Activated CD8-positive, alpha-beta memory T cell treated with anti-CD3 and anti-CD28 coated beads for 48 hours (primary cell): ENCODE data around the gene MYO3B.

Experiments
- DNase-seq, 3 experiments: peaks; one replicate each; pipeline ENCODE4 v3.0.0-alpha.2; 2020; ENCODE audit warnings: low read depth in 2 of 3, low spot score in 2 of 3

Gene MYO3B

DNA sequence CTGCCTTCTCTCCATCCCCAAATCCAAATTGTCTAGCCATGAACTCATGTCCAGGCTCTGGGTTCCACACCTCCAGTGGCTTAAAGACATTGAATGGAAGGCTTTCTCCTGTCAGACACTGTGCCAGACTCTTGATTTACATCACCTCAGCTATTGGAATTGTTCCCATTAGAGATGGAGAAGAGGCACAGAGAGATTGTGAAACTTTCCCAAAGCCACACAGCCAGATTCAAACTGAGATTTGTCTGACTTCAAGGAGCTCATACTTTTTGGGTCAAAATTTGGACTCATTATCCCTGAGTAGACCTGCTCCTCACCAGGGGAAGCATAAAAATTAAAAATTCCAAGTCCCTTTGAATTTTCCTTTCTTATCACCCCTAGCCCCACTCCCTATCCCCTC is 18.9 kb upstream of the MYO3B start:
- no peak for DNase-seq

DNA sequence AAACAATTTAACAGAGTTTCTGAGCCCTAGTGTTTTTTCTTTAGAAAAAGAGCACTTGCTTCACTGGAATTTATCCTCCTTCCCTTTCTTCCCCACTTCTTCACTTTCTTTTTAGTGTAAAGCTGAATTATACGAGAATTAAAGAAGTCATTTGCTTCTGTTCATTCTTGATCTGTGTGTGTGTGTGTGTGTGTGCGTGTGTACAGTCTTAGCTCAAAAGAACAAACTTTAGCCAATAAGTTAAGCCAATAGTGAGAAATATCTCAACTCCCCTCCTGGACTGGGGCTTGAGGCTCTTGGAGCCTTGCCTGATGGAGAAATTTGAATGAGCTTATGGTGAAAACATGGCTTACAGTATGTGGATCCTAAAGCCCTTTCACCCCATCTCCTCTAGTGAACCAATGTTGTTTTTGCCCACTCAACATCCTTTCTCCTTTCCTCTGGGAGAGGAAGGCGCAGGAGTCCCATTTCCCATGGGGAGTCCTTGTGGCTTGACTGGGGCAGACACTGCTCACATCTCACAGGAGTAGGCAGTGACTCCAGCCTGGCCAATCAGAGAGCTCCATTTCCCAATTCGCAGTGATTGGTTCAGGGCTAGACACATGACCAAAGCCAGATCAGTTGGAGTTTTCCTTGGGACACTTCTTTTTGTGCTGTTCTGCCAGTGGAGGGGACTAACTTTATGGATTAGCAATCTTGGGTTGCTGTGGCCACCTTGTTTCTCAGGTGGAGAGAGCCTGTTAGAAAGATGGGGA is 16.3 kb upstream of the MYO3B start:
- no peak for DNase-seq

DNA sequence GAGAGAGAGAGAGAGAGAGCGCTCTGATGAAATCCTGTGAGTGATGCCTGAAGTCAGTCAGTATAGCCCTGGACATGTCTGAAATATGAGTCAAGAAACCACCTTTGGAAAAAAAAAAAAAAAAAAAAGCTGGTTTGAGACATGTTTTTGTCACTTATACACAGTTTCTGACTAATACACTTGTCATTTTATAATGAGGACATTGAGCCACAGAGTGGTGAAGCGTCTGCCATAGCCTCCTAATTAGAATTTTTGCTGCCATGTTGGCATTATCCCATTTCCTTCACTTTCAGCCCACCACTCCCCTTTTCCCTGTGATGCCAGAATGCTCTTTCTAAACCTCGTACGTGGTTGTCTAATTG is 15.7 kb upstream of the MYO3B start:
- no peak for DNase-seq

DNA sequence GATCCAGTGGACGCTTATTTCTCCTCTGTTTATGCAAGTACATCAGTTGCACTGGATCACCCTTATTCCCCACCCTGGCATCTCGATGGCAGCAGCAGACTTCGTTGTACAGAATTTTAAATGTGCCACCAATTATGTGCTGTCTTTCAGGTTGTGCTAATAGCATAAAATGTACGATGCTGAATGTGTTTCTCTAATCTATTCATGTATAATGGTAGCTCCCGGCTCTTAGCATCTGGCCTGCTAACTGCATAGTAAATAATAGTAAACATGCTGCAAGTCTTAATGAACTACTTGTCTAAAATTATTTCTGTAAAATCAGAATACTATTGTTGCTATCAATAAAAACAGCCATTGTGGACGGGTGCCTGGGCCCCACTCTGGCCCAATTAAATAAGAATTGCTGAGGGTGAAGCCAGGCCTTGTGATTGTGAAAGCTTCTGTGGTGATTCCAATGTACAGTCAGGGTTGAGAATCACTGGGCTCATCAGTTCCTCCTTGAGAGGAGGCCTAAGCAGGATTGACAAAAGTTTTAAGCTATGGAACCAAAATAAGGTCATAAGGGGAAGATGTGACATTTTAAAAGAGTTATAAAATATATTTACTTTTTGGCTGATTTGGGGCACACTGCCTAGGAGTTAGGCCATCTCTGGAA is 14.4 kb upstream of the MYO3B start:
- DNase-seq, result no peak

DNA sequence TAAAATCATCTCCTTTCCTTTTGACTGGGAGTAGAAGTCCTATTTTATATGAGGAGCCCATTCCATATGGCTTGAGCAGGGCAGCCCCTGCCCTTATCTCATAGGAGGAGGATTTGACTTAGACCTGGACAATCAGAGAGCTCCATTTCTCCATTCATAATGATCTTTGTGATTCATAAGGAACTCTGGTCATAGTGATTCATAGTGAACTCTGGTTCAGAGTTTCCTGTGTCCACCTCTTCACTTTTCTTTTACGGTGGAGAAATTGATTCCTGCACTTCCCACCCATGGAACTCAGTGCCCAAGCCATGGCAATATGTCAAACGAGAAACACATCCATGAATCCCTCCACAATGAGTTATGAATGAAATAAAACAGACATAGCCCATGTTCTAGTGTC is 12.8 kb upstream of the MYO3B start:
- DNase-seq, result no peak

DNA sequence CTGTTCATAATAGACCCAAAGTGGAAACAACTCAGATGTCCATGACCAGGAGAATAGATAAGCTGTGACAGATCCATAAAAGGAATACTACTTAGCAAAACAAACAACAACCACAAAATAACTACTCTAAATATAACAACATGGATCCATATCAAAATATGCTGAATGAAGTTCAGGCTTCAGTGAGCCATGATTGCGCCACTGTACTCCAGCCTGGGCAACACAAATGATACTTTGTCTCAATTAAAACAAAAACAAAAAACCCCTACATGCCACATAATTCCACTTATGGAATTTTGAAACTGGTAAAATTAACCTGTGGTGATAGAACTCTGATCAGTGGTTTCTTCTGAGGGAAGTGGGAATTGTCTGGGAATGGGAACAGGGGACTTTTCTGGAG is 11.2 kb upstream of the MYO3B start:
- no peak for DNase-seq

DNA sequence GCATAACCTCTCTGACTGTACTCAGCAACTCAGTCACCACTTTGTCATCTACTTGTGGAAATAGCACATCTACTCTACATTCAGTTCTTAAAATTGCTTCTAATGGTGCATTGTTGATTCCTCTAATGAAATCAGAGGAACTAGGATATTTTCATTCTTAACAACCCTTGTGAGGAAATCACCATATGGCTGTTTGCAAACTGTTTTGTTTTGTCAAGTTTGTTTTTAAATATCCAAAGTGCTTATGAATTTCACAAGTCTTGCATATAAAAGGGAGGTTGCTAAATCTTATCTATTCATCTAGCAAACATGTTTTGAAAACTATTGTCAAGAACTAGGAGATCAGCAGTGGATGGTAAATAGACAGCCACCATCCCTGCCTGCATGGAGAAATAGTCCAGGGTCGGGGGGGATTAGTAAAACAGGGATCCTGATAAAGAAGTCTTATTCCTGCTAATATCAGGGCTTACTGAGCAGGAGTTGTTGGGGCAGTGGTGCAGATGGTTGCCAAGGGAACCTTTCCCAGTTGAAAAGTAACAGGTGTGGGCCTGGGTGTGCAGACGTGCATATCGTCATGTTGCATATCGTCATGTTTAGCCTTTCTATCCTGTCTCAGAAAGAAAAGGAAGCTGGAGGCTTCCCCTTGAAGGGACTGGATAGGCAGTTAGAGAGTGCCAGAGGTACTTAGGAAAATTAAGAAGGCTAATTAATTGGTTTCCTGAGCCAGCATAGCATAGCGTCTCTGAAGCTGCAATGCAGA is 7.5 kb upstream of the MYO3B start:
- DNase-seq, result no peak

DNA sequence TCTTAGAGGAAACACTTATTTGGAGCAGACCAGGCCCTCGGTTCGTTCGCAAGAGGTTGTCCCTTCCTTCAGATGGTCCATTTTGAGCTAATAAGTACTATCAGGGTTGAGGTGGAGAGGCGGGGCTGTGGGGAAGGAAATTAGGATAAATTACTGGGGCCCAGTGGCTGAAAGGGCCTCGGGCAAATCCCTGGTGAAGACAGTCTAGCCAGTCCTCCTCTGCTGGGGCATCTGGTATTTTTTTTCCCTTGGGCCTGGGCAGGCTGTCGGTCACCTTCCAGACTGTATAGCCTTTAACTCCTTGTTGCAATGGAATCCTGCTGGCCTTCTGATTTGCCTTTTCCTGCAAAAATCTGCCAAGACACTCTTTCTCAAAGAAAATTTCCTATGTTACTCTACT is 1.7 kb upstream of the MYO3B start:
- no peak for DNase-seq

DNA sequence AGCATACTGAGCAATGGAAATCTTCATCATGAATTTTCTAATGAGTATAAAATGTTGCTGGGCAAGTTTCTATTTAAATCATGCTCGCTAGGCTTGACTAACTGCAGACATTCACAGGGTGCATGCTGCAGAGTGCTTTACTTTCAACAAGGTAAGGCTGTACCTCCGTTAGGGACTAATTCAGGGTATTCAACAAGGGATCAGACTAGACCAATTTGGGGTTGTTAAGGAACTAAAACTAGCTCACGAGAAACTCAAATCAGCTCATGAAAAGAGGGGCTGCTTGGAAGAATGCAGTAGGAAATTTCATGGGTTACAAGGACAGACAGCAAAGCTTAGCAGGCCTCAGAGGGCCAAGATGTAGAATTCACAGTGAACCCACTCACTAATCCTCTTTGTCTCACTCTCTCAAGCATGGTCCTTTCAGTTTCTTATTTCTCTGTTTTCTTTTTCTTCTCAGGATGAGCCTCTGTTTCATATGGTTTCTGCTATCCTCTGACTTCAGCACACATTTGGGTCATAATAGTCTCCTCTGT is 2.2 kb downstream of the MYO3B start:
- no peak for DNase-seq

DNA sequence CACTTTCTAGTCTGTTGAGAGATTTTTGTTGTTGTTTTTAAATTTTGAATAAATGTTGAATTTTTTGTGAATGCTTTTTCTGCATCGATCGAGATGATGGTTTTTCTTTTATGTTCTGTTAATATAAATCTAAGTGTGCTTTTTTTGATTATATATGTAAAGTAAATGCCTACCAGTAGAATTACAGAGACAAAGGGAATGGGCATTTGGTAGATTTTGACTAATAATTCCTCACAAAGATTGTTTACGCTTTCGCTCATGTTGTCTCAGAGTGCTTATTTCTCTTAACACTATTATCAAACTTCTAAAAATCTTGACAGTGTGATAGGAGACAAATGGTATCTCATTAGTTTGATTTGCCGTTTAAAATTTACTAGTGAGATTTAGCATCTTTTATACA is 3.7 kb downstream of the MYO3B start:
- DNase-seq, result no peak

DNA sequence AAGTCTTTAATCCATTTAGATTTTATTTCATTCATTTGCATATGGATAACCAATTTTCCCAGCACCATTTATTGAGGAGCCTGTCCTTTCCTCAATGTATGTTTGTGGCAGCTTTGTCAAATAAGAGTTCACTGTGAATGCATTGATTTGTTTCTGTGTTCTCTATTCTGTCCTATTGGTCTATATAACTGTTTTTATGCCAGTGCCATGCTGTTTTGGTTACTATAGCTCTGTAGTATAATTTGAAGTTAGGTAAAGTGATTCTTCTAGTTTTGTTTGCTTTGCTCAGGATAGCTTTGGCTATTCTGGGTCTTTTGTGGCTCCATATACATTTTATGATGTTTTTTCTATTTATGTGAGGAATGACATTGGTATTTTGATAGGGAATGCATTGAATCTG is 7.4 kb downstream of the MYO3B start:
- DNase-seq, result no peak

DNA sequence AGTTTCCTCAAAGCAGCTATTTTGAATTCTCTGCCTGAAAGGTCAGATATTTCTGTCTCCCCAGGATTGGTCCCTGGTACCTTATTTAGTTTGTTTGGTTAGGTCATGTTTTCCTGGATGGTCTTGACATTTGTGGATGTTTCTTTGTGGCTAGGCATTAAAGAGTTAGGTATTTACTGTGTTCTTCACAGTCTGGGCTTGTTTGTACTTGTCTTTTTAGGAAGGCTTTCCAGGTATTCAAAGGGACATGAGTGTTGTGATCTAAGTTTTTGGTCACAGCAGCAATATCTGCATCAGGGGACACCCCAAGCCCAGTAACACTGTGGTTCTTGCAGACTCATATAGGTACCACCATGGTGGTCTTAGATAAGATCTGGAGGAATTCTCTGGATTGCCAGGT is 11.8 kb downstream of the MYO3B start:
- DNase-seq, result no peak

DNA sequence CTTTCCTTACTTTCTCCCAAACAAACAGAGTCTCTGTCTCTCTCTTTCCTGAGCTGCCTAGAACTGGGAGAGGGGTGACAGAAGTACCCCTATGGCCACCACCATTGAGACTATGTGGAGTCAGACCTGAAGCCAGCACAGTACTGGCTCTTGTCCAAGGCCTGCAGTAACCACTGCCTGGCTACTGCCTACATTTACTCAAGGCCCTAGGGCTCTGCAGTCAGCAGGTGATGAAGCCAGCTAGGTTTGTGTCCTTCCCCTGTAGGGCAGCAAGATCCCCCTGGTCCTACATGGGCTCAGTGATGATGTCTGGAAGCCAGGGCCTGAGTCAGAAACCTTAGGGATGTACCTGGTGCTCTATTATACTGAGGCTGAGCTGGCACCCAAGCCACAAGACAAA is 12.2 kb downstream of the MYO3B start:
- no peak for DNase-seq

DNA sequence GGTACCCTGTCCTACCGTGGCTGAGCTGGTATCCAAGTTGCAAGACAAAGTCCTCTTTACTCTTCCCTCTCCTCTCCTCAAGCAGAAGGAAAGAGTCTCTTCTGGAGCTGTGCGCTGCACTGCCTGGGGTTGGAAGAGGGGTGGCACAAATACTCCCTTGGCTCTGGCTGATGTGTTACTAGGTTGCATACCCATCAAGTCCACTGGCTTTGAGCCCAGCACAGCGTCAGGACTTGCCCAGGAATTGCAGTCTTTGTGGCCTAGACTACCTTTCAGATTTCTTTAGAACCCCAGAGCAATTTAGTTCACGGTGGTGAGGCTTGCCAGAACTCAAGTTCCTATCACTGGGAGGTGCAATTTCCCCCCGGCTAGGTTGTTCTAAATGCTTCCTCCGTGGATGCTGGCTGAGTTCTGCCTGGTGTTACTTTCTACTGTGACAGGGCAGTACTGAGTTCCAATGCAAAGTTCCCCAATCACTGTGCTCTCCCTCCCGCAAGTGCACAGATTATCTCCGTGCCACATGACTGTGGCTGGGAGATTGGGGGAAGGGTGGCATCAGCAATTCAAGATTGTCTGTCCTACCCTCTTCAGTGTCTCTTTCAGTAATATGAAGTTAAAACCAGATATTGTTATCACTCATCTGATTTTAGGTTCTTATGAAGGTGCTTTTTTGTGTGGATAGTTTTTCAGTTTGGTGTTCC is 13.4 kb downstream of the MYO3B start:
- no peak for DNase-seq

DNA sequence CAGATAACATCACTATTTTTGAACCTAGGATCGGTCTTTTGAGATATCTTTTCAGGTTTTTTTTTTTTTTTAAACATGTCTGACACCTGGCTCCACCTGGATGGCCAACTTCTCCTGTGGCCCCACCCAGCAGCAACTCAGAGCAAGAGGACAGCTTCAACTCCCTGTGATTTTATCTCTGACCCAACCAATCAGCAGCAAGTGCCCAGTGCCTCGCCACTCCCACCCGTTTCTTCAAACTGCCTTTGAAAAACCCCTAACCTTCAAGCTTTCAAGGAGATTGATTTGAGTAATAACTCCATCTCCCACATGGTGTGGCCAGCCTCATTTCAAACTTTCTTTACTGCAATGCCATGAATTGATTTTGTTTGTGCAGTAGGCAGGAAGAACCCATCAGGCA is 19.0 kb downstream of the MYO3B start:
- no peak for DNase-seq

DNA sequence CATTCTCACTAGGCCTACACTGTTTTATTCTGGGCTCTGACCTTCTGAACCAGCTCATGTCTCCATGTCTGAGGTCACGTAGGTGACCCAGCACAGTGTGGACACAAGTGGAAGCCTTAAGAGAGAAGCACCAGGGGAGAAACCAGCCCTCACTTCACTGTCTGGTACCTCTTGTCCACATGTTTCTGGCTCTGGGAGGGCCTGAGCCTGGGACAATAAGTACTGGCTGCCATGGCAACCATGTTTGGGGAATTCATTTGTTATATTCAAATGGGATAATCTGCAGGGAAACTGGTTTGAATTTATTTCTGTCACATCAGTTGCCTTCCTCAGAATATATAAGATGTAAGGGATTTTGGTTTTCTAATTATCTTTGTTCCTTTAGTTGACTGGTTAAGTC is 23.3 kb downstream of the MYO3B start:
- DNase-seq, result no peak

DNA sequence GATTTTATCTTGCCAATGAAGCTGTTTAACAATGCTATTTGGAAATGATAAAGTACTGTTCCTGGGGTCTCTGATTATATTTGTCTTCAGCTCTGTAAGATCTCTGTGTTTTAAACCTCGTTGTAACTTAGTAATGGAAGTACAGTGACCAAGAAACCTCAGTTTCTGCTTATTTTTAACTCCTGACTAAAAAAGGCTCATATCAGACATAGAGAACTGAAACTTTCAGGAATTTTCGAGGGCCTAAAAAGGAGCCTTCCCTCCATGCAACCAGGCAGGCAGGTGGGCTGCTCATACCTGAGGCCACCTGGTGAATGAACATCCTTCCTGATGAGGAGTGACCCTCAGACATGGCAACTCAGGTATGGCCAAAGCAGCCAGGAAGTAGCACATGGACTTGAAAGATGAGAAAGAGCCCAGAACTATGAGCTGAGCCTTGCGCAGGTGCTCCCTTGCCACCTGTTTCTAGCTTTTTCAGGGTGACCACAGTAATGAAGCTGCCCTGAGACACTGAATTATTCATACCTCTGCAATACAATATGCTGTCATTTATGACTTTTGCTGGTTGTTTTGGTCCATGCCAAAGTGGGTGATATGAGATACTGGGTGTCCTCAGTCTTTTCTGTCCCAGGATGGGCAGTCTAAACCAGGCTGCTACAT is 23.9 kb downstream of the MYO3B start:
- no peak for DNase-seq

DNA sequence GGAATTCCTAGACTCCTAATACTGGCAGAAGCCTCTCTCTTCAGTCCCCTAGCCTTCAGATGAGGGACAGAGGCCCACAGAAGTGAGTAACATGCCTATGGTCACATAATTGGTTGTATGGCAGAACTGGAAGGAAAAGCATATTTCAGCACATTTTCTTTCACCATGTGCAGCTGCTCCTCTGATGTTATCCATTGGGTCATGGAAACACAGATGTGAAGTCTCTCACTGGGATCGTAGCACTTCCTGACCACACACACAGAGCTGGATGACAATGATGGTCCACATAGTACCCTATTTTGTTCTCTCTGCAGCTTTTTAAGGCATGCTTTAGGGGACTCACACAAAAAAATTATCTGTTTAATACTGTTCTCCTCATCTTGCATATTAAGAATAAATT is 24.5 kb downstream of the MYO3B start:
- no peak for DNase-seq

DNA sequence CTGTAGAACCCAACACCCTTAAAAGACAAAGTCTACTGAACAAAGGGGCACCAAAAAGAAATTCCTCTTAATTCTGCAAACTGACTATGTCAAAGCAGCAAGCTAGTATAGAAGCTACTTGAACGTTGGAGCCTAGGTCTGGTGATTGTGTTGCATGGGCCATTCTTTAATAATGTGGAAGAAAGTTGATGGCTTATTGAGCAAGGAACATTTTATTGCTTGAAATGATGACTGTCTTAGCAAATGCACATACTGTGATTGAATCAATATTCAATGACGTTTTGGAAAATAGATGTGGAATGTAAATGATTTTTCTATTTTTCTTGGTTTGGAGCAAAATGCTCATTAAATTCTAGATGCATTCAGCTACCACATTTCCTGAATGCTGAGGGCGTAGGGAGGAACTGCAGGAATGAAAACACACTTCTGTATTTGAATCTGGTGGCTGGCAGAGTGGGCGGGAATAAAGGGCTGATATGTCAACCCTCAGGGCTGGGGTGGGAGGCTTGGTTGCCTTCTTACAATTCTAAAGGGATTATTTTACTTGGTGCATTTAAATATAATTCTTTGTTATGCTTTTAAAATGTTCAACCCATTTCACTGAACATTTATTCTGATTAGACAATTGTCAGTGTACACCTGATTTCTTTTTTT is 26.5 kb downstream of the MYO3B start:
- DNase-seq, result no peak

DNA sequence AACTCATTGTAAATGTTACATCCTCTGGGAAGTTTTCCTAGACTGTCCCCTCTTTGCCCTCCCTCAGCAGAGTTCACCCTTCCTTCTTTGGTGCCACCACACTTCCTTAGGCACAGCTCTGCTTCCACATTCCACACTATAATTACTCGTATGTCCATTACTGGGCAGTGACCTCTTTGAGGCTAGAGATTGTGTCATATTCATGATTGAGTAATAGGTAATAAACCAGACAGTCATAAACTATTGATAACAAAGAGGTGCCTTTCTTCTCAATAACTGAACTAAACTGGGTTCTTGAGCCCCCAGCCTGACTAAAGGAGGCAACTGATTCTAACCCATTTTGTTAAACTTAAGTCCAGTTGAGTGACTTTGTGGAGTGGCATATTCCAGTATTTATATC is 28.3 kb downstream of the MYO3B start:
- DNase-seq, result no peak
